ENCODE data around the gene TNIK. TPM values are rescaled to one million over a fixed set of nuclear protein-coding genes. Genes with fewer than 3 reads are reported as not detected.
"Not testable (repeated sequence)": the region's sequence is repeated elsewhere in the genome, so short reads cannot be mapped to it uniquely, and the experiment has no call there.

Gene TNIK
- total RNA-seq, 1 experiment from 2014 or later: 0.69 TPM

GRCh38 chr3:171121801-171122200, 338.4 kb downstream of the TNIK start:
- Histone ChIP-seq H3K4me3 (ENCODE audit: low read depth, low read length, poor library complexity, severe bottlenecking) (no peak overlapping the region), H3K4me1 (ENCODE audit: insufficient read depth, low read length, poor library complexity, severe bottlenecking) (no peaks in the 10 kb centered on the region), H3K27ac (ENCODE audit: low read depth, low read length, poor library complexity, severe bottlenecking) (no peak overlapping the region), H3K36me3 (ENCODE audit: insufficient read depth, low read length, poor library complexity, severe bottlenecking) (no peaks in the 10 kb centered on the region), H3K9me3 (ENCODE audit: low read depth, low read length, poor library complexity, severe bottlenecking) (no peaks in the 10 kb centered on the region), H3K27me3 (replicated peaks; ENCODE audit: insufficient read depth, low read depth, low read length, poor library complexity) (no peaks in the 10 kb centered on the region)
- TF ChIP-seq CTCF (conservative IDR thresholded peaks at IDR 0.05; ENCODE audit: low read depth, low read length) (no peak), EZH2 (IDR thresholded peaks at IDR 0.05; ENCODE audit: borderline replicate concordance, low read depth, low read length, poor library complexity, severe bottlenecking) (no peak)
- CTCF ChIA-PET: no interaction called here
- BruUV-seq (replicated peaks): no TSS peak
- intact Hi-C loops (cut with micrococcal nuclease; ENCODE audit: unreplicated experiment): no loop called here
- DNase-seq (ENCODE audit: low spot score): no peak
- POLR2A ChIA-PET (ENCODE audit: low non-redundant PET): no interaction called here

GRCh38 chr3:171119402-171119801, 340.8 kb downstream of the TNIK start:
- CTCF ChIA-PET; H3K9me3 ChIP-seq (ENCODE audit: low read depth, low read length, poor library complexity, severe bottlenecking); H3K27ac ChIP-seq (ENCODE audit: low read depth, low read length, poor library complexity, severe bottlenecking); H3K27me3 ChIP-seq (replicated peaks; ENCODE audit: insufficient read depth, low read depth, low read length, poor library complexity); H3K4me1 ChIP-seq (ENCODE audit: insufficient read depth, low read length, poor library complexity, severe bottlenecking); BruUV-seq (replicated peaks); H3K4me3 ChIP-seq (ENCODE audit: low read depth, low read length, poor library complexity, severe bottlenecking); POLR2A ChIA-PET (ENCODE audit: low non-redundant PET); intact Hi-C loops (cut with micrococcal nuclease; ENCODE audit: unreplicated experiment); H3K36me3 ChIP-seq (ENCODE audit: insufficient read depth, low read length, poor library complexity, severe bottlenecking); DNase-seq (ENCODE audit: low spot score): not testable (repeated sequence)

GRCh38 chr3:171118993-171119392, 341.2 kb downstream of the TNIK start:
- H3K4me1 ChIP-seq (ENCODE audit: insufficient read depth, low read length, poor library complexity, severe bottlenecking); intact Hi-C loops (cut with micrococcal nuclease; ENCODE audit: unreplicated experiment); H3K27ac ChIP-seq (ENCODE audit: low read depth, low read length, poor library complexity, severe bottlenecking); H3K9me3 ChIP-seq (ENCODE audit: low read depth, low read length, poor library complexity, severe bottlenecking); DNase-seq (ENCODE audit: low spot score); CTCF ChIA-PET; H3K27me3 ChIP-seq (replicated peaks; ENCODE audit: insufficient read depth, low read depth, low read length, poor library complexity); H3K4me3 ChIP-seq (ENCODE audit: low read depth, low read length, poor library complexity, severe bottlenecking); H3K36me3 ChIP-seq (ENCODE audit: insufficient read depth, low read length, poor library complexity, severe bottlenecking); POLR2A ChIA-PET (ENCODE audit: low non-redundant PET); BruUV-seq (replicated peaks): not testable (repeated sequence)

- CTCF ChIA-PET: no interaction called here
- BruUV-seq (replicated peaks): no TSS peak
- TF ChIP-seq CTCF (conservative IDR thresholded peaks at IDR 0.05; ENCODE audit: low read depth, low read length) (no peak), EZH2 (IDR thresholded peaks at IDR 0.05; ENCODE audit: borderline replicate concordance, low read depth, low read length, poor library complexity, severe bottlenecking) (no peak)
These were observed 343.3 kb downstream of the TNIK start for GRCh38 chr3:171116824-171117395.

More at GRCh38 chr3:171116824-171117395, 343.3 kb downstream of the TNIK start:
- no peaks in the 10 kb centered on the region for H3K9me3 ChIP-seq (ENCODE audit: low read depth, low read length, poor library complexity, severe bottlenecking)
- no peaks in the 10 kb centered on the region for H3K27me3 ChIP-seq (replicated peaks; ENCODE audit: insufficient read depth, low read depth, low read length, poor library complexity)
- POLR2A ChIA-PET (ENCODE audit: low non-redundant PET): interaction anchor here (0.6 kb wide), 1 partner anchor 343 kb away, joined by 6 read pairs; no protein-coding TSS in a partner anchor
- no peak for DNase-seq (ENCODE audit: low spot score)
- H3K4me1 ChIP-seq (ENCODE audit: insufficient read depth, low read length, poor library complexity, severe bottlenecking): no peaks in the 10 kb centered on the region
- no peak overlapping the region for H3K4me3 ChIP-seq (ENCODE audit: low read depth, low read length, poor library complexity, severe bottlenecking)
- intact Hi-C loops (cut with micrococcal nuclease; ENCODE audit: unreplicated experiment): no loop called here
- no peaks in the 10 kb centered on the region for H3K36me3 ChIP-seq (ENCODE audit: insufficient read depth, low read length, poor library complexity, severe bottlenecking)
- no peak overlapping the region for H3K27ac ChIP-seq (ENCODE audit: low read depth, low read length, poor library complexity, severe bottlenecking)

Measured in A673 (cell line).